Lung (tissue), 12 donors: Measurements from ENCODE around the gene SAMHD1. TPM values are rescaled to one million over a fixed set of nuclear protein-coding genes. Genes with fewer than 3 reads are reported as not detected.

Experiments
- ATAC-seq: fragments of 200-7000 bp; cut with Tn5 transposase; one replicate; pipeline ENCODE4 v1.9.1; 2020; ENCODE audit warnings: moderate number of reproducible peaks; ENCODE audit not compliant: insufficient read depth, low FRiP score
- DNase-seq, 3 donors: peaks; one replicate each; pipeline ENCODE4 v3.0.0-alpha.2; 2013 to 2017
- H3K27ac ChIP-seq, 2 donors: one replicate each; pipeline ENCODE4 v1.5.1; 2013; ENCODE audit warnings: mild to moderate bottlenecking in 2 of 2, moderate library complexity in 2 of 2, control low read depth in 1 of 2, inconsistent platforms in 1 of 2, low read depth in 1 of 2, low read length in 1 of 2
- H3K27me3 ChIP-seq, 3 donors: one replicate each; pipeline ENCODE4 v1.5.1; 2013; ENCODE audit warnings: low read length in 2 of 3; ENCODE audit not compliant: control insufficient read depth in 3 of 3, insufficient read depth in 3 of 3
- H3K36me3 ChIP-seq, 4 donors: one replicate each; pipeline ENCODE4 v1.5.1; 2013; ENCODE audit warnings: low read length in 4 of 4, mild to moderate bottlenecking in 1 of 4, moderate library complexity in 1 of 4; ENCODE audit not compliant: control insufficient read depth in 4 of 4, insufficient read depth in 4 of 4
- H3K4me1 ChIP-seq, 5 donors: one replicate each; pipeline ENCODE4 v1.5.1; 2013; ENCODE audit warnings: low read length in 5 of 5, mild to moderate bottlenecking in 2 of 5, moderate library complexity in 1 of 5; ENCODE audit not compliant: control insufficient read depth in 5 of 5, insufficient read depth in 5 of 5
- H3K4me3 ChIP-seq: one replicate; pipeline ENCODE4 v1.5.1; 2013; ENCODE audit warnings: mild to moderate bottlenecking, control low read depth, moderate library complexity
- H3K9ac ChIP-seq, 2 donors: one replicate each; pipeline ENCODE4 v1.5.1; 2013; ENCODE audit warnings: low read length in 2 of 2, control low read depth in 1 of 2; ENCODE audit not compliant: insufficient read depth in 1 of 2
- H3K9me3 ChIP-seq, 4 donors: one replicate each; pipeline ENCODE4 v1.5.1; 2013; ENCODE audit warnings: low read length in 3 of 4, mild to moderate bottlenecking in 1 of 4, moderate library complexity in 1 of 4; ENCODE audit not compliant: control insufficient read depth in 4 of 4, insufficient read depth in 3 of 4
- CTCF ChIP-seq: IDR thresholded peaks from 2 replicates; pipeline ENCODE4 v1.5.1; 2012; ENCODE audit warnings: mild to moderate bottlenecking; ENCODE audit errors: control extremely low read depth, extremely low read depth
- WGBS, 2 donors: extraction: QIAGEN DNeasy Blood & Tissue Kit; methylation state at CpG; one replicate each; pipeline ENCODE4 v1.1.7; 2013; 5-methylcytosine and 5-hydroxymethylcytosine counted together
- polyA plus RNA-seq, 2 donors: library from polyadenylated mRNA; stranded (reverse); fragments of 200-250 nt; gene quantifications; one replicate each; pipeline ENCODE4 v1.2.1, GENCODE V29; 2013
- total RNA-seq, 2 donors: library from RNA; depleted of rRNA in 1 of 2; stranded (reverse); fragments of >200 nt in 1 of 2; gene quantifications; one replicate each; pipeline ENCODE4 v1.2.1, GENCODE V29; 2014 to 2021
- donor health status: control.
- donor health status: control.
- donor health status: Bipolar disorder and iron deficiency.
- donor health status: healthy.
- donor health status: DM: yes; HTN: yes; CAD: no.

Gene SAMHD1
- total and polyA plus RNA-seq, 4 donors = 59.7 to 184 (median 90.9) TPM

GRCh38 chr20:36873498-36874189 is 77.9 kb downstream of the SAMHD1 start:
- no peak overlapping the region for H3K4me3 ChIP-seq
- H3K27me3 ChIP-seq = no peaks in the 10 kb centered on the region
- DNase-seq (no peak), ATAC-seq (no peak)
- no peaks in the 10 kb centered on the region for H3K9me3 ChIP-seq
- no peak overlapping the region for H3K9ac ChIP-seq
- TF ChIP-seq CTCF = no peak
- H3K36me3 ChIP-seq = no peaks in the 10 kb centered on the region
- peaks cover 0 to 8% (median 0%) of the 10 kb centered on the region in 5 donors for H3K4me1 ChIP-seq
- WGBS, 2 donors = 76 to 81% methylated on average over 13 of the region's 13 CpGs
- H3K27ac ChIP-seq = no peak overlapping the region

DNA sequence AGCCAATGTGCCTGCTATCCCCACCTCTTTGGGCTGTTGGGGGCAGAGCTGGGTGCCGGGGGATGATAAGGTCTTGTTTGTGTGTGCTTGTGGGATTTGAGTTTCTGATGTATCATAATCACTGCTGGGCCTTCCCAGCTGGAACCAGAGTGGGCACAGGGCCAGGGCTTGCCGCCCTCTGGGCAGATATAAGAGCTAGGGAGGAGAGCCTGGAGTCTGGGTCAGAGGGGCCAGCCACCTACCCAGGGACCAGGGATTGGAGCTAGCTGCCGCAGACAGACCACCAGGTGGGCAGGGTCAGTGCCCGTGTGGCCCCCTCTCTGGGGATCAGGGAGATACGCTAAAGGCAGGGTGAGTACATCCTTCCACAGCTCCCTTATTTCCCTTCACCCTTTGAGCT is 78.7 kb downstream of the SAMHD1 start:
- H3K27ac ChIP-seq = no peak overlapping the region
- H3K27me3 ChIP-seq = no peaks in the 10 kb centered on the region
- no peak overlapping the region for H3K4me3 ChIP-seq
- no peak overlapping the region for H3K9ac ChIP-seq
- H3K4me1 ChIP-seq = peaks cover 0 to 8% (median 0%) of the 10 kb centered on the region in 5 donors
- no peak for TF ChIP-seq CTCF
- DNase-seq = peak in 2 of 3 donors; percentile 43 to 55
- H3K36me3 ChIP-seq = no peaks in the 10 kb centered on the region
- WGBS, 2 donors = 79 to 89% methylated on average over 5 of the region's 5 CpGs
- no peak for ATAC-seq
- H3K9me3 ChIP-seq = no peaks in the 10 kb centered on the region

DNA sequence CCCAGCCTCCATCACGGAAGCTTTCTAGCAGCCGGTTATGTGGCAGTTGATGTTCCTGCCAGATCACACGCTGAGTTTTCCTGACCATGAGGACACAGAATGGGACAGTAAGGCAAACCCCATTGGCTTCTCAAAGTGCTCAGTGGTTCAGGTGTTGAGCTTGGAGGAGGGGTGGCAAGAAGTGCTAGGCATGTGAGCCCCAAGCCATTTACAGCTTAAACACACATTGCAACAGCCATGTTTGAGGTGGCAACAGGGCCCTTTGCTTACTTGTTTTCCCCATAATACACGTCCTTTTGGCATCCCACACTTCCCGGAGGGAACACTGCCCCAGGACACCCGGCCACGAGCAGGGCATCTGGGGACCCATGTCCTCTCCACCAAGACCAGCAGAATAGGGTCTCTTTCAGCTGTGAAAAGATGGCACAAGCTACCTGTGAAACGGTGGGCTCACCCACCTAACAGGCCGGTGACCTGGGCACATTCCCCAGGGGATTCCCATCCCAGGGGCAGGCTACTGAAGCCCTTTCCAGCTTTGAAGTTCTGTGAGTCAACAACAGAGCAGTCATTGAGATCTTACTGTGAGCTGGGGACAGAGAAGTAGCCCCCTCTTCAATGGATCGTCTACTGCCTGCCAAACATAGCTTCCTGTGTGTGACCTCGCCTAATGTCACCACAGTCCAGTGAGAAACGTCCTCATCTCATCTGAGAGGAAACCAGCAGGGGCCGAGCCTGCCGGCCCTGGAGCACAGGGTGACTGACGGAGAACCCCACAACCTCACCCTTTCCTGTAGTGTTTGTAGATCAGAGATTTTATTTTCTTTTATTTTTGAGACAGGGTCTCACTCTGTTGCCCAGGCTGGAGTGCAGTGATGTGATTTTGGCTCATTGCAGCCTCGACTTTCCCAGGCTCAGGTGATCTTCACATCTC is 79.6 kb downstream of the SAMHD1 start:
- TF ChIP-seq CTCF = no peak
- Histone ChIP-seq H3K36me3 (no peaks in the 10 kb centered on the region), H3K4me1 (peaks cover 0 to 8% (median 0%) of the 10 kb centered on the region in 5 donors), H3K9ac (no peak overlapping the region), H3K9me3 (no peaks in the 10 kb centered on the region), H3K4me3 (no peak overlapping the region), H3K27me3 (no peaks in the 10 kb centered on the region), H3K27ac (no peak overlapping the region)
- 53 to 55% methylated on average over 16 of the region's 16 CpGs for WGBS, 2 donors
- DNase-seq (peak in 1 of 3 donors; percentile 52), ATAC-seq (peak; percentile 43)
